ENCODE data around the gene DEFB129.
A peak's percentile ranks its signal among the peaks of the same experiment; 100 is the strongest.

DEFB129 gene

DNA sequence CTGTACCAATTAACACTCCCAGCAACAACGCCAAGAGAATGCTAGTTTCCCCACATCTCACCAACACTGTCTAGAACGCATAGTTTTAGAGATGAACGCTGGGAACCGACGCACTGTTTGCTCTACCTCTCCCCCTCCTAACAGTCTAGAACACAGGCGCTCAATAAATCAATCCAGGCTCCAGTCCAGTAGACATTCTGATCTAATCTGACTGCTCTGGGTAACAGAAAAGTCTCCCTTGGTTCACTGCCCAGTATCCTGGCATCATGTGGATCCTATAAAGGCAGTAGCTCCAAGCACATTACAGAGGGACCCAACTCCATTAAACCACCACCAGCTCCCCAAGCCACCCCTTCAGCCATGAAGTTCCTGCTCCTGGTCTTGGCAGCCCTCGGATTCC is 30.4 kb downstream of the DEFB129 start, which contains the start of gene DEFB132:
DEFB132 (plus strand) TSS at position 306 of the 400 bp plus-strand sequence; CDS start at position 361, 55 bp downstream.
- Histone ChIP-seq H3K9ac (ENCODE audit: low read depth, low read length) (no peak within 1 kb of the TSS), H3K4me1 (ENCODE audit: insufficient read depth, low read length) (no peaks in the 10 kb centered on the region), H3K4me3 (ENCODE audit: low read length) (no peak within 1 kb of the TSS), H3K27me3 (ENCODE audit: insufficient read depth, low read length) (peaks cover 79% of the 10 kb centered on the region), H3K9me3 (ENCODE audit: insufficient read depth, low read depth, low read length) (no peaks in the 10 kb centered on the region), H3K27ac (ENCODE audit: low read length) (no peak within 1 kb of the TSS), H3K36me3 (ENCODE audit: insufficient read depth, low read depth, low read length) (no peaks in the 10 kb centered on the region)

DNA sequence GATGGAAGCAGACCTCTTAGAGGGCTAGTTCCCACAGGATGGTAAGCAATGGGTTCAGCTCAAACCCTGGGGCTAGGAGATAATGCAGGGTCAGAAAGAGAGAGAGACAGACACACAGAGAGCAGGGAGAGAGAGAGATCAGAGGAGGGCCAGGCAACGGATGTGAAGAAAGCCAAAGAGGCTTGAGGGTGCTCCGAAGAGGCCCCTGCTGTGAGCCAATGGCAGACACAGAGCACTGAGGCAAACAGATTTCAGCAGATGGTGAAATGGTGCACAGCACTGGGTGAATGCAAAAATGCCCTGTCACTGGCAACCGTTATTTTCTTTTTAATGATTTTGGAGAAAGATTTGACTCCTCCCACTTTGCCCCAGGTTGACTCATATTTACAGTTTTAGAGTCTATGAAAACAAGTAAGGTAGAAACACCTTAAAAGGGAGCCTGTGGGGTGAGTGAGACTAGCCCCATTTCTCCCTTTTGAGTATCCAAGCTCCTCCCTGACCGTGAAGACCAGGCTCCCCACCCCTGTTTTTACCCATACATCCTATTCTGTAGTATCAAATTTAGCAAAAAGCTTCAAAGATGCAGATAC is 31.3 kb downstream of the DEFB129 start:
- no peaks in the 10 kb centered on the region for H3K4me1 ChIP-seq (ENCODE audit: insufficient read depth, low read length)
- H3K36me3 ChIP-seq (ENCODE audit: insufficient read depth, low read depth, low read length) = no peaks in the 10 kb centered on the region
- no peak overlapping the region for H3K27ac ChIP-seq (ENCODE audit: low read length)
- H3K4me3 ChIP-seq (ENCODE audit: low read length) = no peak overlapping the region
- H3K9me3 ChIP-seq (ENCODE audit: insufficient read depth, low read depth, low read length) = no peaks in the 10 kb centered on the region
- peaks cover 79% of the 10 kb centered on the region for H3K27me3 ChIP-seq (ENCODE audit: insufficient read depth, low read length)
- no peak overlapping the region for H3K9ac ChIP-seq (ENCODE audit: low read depth, low read length)

DNA sequence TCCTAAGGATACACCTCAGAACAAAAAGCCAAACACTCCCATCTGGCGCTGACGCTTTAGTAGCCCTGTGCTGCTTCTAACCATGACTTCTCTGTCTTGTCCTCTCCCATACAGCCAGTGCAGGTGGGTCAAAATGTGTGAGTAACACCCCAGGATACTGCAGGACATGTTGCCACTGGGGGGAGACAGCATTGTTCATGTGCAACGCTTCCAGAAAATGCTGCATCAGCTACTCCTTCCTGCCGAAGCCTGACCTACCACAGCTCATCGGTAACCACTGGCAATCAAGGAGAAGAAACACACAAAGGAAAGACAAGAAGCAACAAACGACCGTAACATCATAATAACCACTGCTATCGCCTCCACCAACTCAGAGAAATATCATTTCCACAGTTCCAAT is 31.9 kb downstream of the DEFB129 start:
- no peak overlapping the region for H3K4me3 ChIP-seq (ENCODE audit: low read length)
- no peak overlapping the region for H3K27ac ChIP-seq (ENCODE audit: low read length)
- H3K9ac ChIP-seq (ENCODE audit: low read depth, low read length) = no peak overlapping the region
- no peaks in the 10 kb centered on the region for H3K9me3 ChIP-seq (ENCODE audit: insufficient read depth, low read depth, low read length)
- no peaks in the 10 kb centered on the region for H3K4me1 ChIP-seq (ENCODE audit: insufficient read depth, low read length)
- H3K27me3 ChIP-seq (ENCODE audit: insufficient read depth, low read length) = peaks cover 79% of the 10 kb centered on the region
- H3K36me3 ChIP-seq (ENCODE audit: insufficient read depth, low read depth, low read length) = no peaks in the 10 kb centered on the region

DNA sequence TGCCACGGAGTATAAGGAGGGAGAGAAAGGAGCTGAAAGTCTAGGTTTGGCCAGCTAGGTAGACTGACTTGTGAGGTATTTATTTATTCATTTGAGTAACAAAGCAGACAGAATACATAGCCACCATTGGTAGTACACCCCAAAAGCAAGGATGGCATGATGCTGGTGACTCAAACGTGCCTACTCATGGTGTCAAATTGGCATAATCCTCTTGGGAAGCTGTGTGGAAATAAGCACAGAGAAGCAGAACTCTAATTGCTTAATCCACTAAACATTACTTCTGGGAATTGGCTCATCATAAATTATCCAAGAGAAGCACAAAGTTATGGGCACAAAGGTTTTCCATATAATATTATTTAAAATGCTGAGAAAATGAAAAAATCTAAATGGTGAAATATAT is 32.9 kb downstream of the DEFB129 start:
- H3K9me3 ChIP-seq (ENCODE audit: insufficient read depth, low read depth, low read length) = no peaks in the 10 kb centered on the region
- peaks cover 74% of the 10 kb centered on the region for H3K27me3 ChIP-seq (ENCODE audit: insufficient read depth, low read length)
- H3K36me3 ChIP-seq (ENCODE audit: insufficient read depth, low read depth, low read length) = no peaks in the 10 kb centered on the region
- no peak overlapping the region for H3K4me3 ChIP-seq (ENCODE audit: low read length)
- H3K9ac ChIP-seq (ENCODE audit: low read depth, low read length) = no peak overlapping the region
- H3K4me1 ChIP-seq (ENCODE audit: insufficient read depth, low read length) = no peaks in the 10 kb centered on the region
- no peak overlapping the region for H3K27ac ChIP-seq (ENCODE audit: low read length)

DNA sequence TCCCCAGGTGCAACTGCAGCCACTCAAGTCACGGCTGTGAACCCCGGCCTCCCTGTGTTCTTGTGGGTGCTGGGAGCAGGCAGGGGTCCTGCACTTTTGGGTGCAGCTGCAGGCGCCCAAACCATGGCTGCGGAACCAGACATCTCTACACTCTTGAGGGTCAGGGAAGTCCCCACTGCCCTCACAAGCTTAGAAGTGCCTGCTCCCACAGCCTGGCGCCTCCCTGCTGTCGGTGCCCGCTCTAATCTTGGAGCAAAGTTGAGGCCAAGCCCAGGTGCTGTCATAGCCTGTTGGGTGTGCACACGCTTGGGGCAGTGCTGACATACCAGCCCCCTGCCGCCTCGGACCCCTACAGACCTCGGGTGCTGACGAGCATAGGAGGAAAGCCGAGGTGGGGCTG is 36.6 kb downstream of the DEFB129 start:
- peaks cover 62% of the 10 kb centered on the region for H3K27me3 ChIP-seq (ENCODE audit: insufficient read depth, low read length)
- no peaks in the 10 kb centered on the region for H3K36me3 ChIP-seq (ENCODE audit: insufficient read depth, low read depth, low read length)
- H3K4me3 ChIP-seq (ENCODE audit: low read length) = no peak overlapping the region
- H3K9me3 ChIP-seq (ENCODE audit: insufficient read depth, low read depth, low read length) = no peaks in the 10 kb centered on the region
- no peak overlapping the region for H3K27ac ChIP-seq (ENCODE audit: low read length)
- no peak overlapping the region for H3K9ac ChIP-seq (ENCODE audit: low read depth, low read length)
- H3K4me1 ChIP-seq (ENCODE audit: insufficient read depth, low read length) = no peaks in the 10 kb centered on the region; the same call in 1 of the 2 replicates

DNA sequence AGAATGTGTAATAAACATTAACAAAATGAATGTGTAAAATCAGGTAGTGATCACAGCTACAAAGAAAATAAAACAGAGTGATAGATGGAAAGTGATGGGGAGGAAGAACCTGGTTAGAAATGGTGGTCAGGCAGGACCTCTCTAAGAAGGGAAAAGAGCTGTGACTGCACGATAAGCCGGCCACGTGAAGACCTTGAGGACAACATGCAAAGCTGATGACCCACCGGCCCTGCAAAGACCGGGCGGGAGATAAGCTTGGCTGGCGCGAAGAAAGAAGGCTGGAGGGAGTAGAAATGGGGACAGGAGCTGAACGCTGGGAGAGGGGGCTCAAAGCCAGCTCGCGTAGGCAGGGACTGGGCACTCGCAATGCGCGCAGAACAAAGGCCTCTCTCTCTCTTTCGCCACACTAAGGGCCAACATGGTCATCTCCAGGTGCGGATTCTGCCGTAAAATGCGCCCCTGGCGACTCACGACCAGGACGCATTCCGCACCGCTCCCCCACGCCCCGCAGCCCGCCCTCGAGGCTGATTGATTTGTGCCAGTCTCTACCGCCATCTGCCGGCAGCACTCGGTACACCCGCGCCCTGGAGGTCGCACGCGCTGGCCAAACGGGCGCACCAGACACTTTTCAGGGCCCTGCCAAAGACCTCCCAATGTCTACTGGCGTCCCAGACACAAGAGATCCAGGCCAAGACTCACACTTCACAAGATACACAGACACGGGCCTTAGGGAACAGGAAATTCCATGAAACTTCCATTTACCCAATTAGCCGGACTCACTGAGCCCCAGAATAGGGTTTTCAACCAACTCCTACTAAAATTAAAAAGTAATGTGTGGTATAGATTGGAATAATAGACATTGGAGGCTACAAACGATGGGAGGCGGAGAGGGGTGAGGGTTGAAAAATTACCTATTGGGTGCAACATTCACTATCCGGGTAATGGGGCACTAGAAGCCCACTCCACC is 39.8 kb downstream of the DEFB129 start:
- peak overlapping the region; percentile 61; the same call in 1 of the 2 replicates for H3K4me3 ChIP-seq (ENCODE audit: low read length)
- H3K27ac ChIP-seq (ENCODE audit: low read length) = no peak overlapping the region
- peak overlapping the region; percentile 74 for H3K9ac ChIP-seq (ENCODE audit: low read depth, low read length)
- H3K27me3 ChIP-seq (ENCODE audit: insufficient read depth, low read length) = peaks cover 48% of the 10 kb centered on the region
- H3K9me3 ChIP-seq (ENCODE audit: insufficient read depth, low read depth, low read length) = no peaks in the 10 kb centered on the region
- no peaks in the 10 kb centered on the region for H3K36me3 ChIP-seq (ENCODE audit: insufficient read depth, low read depth, low read length)
- no peaks in the 10 kb centered on the region; the same call in 1 of the 2 replicates for H3K4me1 ChIP-seq (ENCODE audit: insufficient read depth, low read length)

DNA sequence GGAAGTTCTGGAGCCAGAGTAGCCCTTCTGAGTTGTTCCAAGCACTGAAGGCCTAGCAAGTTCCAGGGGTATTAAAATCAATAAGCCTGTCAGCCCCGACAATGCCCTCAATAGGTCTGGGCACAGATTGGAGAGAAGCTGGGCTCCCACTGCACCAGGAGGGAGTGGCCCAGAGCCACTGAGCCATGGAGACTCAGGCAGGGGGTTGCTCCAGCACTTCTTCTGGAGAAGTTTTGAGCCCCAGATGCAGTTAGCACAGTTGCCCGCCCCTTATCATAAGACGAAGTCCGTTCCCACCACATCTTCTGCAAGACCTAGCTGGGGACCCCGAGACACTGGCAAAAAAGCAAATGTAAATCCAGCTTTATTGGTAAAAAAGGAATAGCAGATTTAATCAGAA is 43.5 kb downstream of the DEFB129 start:
- Histone ChIP-seq H3K9me3 (ENCODE audit: insufficient read depth, low read depth, low read length) (no peaks in the 10 kb centered on the region), H3K27me3 (ENCODE audit: insufficient read depth, low read length) (peaks cover 22% of the 10 kb centered on the region), H3K4me3 (ENCODE audit: low read length) (no peak overlapping the region), H3K27ac (ENCODE audit: low read length) (no peak overlapping the region), H3K36me3 (ENCODE audit: insufficient read depth, low read depth, low read length) (peaks cover 3% of the 10 kb centered on the region; the same call in 1 of the 2 replicates), H3K9ac (ENCODE audit: low read depth, low read length) (no peak overlapping the region), H3K4me1 (ENCODE audit: insufficient read depth, low read length) (no peaks in the 10 kb centered on the region; the same call in 1 of the 2 replicates)

DNA sequence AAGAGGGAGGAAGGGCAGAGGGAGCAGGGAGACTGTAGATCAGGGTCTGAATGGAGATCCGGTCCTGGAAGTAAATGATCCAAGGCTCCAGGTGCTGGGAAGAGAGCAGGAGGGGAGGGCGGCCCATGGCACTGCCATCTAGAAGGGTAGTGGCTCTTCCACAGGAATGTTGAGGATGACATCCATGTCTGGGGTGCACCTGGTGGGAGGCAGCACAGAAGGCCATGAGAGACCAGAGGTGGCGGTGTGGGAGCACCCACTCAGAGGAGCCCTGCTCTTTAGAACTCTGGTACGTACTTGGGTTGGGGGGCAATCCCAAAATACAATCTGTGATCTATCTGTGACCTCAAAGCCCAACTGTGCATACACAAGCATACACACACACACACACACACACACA is 44.0 kb downstream of the DEFB129 start:
- Histone ChIP-seq H3K27ac (ENCODE audit: low read length) (no peak overlapping the region), H3K9ac (ENCODE audit: low read depth, low read length) (no peak overlapping the region), H3K4me1 (ENCODE audit: insufficient read depth, low read length) (no peaks in the 10 kb centered on the region; the same call in 1 of the 2 replicates), H3K4me3 (ENCODE audit: low read length) (no peak overlapping the region), H3K36me3 (ENCODE audit: insufficient read depth, low read depth, low read length) (peaks cover 8% of the 10 kb centered on the region), H3K9me3 (ENCODE audit: insufficient read depth, low read depth, low read length) (no peaks in the 10 kb centered on the region), H3K27me3 (ENCODE audit: insufficient read depth, low read length) (peaks cover 16% of the 10 kb centered on the region)

DNA sequence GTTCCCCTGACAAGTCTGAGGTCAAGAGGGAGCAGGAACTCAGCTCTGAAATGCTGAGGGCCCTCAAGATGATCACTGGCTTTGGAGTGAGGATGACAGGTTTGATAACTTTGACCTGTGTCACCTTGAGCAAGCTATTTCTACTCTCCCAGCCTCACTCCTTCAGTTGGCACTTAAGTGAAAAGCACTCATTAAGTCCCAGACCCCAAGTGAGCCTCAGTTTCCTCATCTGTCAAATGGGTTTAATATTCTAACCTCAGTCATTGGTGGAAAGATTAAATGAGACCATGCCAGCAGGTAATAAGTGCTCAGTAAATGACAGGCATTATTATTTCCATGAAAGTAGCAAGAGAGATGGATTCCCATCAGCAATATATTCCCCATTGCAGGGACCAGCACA is 44.5 kb downstream of the DEFB129 start:
- H3K36me3 ChIP-seq (ENCODE audit: insufficient read depth, low read depth, low read length) = peaks cover 13% of the 10 kb centered on the region
- H3K27ac ChIP-seq (ENCODE audit: low read length) = no peak overlapping the region
- H3K4me3 ChIP-seq (ENCODE audit: low read length) = no peak overlapping the region
- no peaks in the 10 kb centered on the region for H3K9me3 ChIP-seq (ENCODE audit: insufficient read depth, low read depth, low read length)
- no peaks in the 10 kb centered on the region; the same call in 1 of the 2 replicates for H3K4me1 ChIP-seq (ENCODE audit: insufficient read depth, low read length)
- H3K9ac ChIP-seq (ENCODE audit: low read depth, low read length) = no peak overlapping the region
- peaks cover 12% of the 10 kb centered on the region for H3K27me3 ChIP-seq (ENCODE audit: insufficient read depth, low read length)

DNA sequence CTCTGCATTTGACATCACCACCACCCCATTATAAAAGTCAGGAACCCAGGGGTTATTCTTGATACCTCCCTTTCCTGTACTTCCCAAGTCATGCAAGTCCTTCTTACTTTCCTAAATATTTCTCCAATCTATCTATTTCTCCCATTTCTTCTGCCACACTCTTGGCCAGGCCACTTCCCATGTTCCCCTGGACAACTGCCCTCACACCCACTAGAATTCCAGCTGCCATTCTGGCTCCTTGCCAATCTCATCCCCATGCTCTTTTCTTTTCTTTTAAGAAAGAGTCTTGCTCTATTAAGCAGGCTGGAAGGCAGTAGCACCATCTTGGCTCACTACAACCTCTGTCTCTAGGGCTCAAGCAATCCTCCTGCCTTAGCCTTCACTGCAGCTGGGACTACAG is 45.7 kb downstream of the DEFB129 start:
- no peaks in the 10 kb centered on the region for H3K4me1 ChIP-seq (ENCODE audit: insufficient read depth, low read length)
- H3K27ac ChIP-seq (ENCODE audit: low read length) = no peak overlapping the region
- peaks cover 4% of the 10 kb centered on the region; the same call in 1 of the 2 replicates for H3K27me3 ChIP-seq (ENCODE audit: insufficient read depth, low read length)
- no peak overlapping the region for H3K9ac ChIP-seq (ENCODE audit: low read depth, low read length)
- H3K9me3 ChIP-seq (ENCODE audit: insufficient read depth, low read depth, low read length) = no peaks in the 10 kb centered on the region
- no peak overlapping the region for H3K4me3 ChIP-seq (ENCODE audit: low read length)
- peaks cover 24% of the 10 kb centered on the region for H3K36me3 ChIP-seq (ENCODE audit: insufficient read depth, low read depth, low read length)

DNA sequence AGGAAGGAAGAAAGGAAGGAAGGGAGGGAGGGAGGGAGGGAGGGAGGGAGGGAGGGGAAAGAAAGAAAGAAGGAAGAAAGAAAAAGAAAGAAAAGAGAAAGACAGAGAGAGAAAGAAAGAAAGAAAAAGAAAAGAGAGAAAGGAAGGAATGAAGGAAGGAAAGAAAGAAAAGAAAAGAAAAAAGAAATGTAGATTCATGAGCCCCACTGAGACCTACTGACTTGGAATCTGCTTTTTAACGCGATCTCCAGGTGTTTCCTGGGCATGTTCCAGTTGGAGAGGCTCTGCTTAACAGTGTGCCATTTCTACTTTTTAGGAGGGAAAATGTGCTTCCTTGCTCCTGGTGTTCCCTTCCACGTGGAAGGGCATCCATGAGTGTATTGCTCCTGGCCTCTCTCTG is 46.8 kb downstream of the DEFB129 start:
- Histone ChIP-seq H3K4me1 (ENCODE audit: insufficient read depth, low read length) (no peaks in the 10 kb centered on the region), H3K27ac (ENCODE audit: low read length) (no peak overlapping the region), H3K36me3 (ENCODE audit: insufficient read depth, low read depth, low read length) (peaks cover 30% of the 10 kb centered on the region), H3K9ac (ENCODE audit: low read depth, low read length) (no peak overlapping the region), H3K9me3 (ENCODE audit: insufficient read depth, low read depth, low read length) (no peaks in the 10 kb centered on the region), H3K27me3 (ENCODE audit: insufficient read depth, low read length) (no peaks in the 10 kb centered on the region), H3K4me3 (ENCODE audit: low read length) (no peak overlapping the region)

DNA sequence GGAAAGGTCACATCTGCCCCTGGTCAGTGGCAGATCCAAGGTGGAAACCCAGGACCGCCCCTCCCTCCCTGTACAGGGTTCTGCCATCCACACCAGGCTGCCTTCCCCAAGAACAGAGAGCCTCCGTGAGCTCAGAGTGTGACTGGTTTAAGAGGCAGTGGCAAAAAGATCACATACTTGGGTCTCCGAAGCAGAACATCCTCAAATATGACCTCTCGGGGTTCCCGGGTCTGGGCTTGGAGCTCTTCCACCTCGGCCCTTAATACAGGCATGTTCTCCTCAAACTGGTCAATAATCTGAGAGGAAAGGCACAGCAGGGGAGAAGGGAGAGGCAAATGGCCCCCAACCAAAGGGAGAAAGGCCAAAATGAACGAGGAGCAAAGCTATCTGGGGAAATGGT is 48.7 kb downstream of the DEFB129 start:
- Histone ChIP-seq H3K4me3 (ENCODE audit: low read length) (no peak overlapping the region), H3K4me1 (ENCODE audit: insufficient read depth, low read length) (no peaks in the 10 kb centered on the region), H3K9ac (ENCODE audit: low read depth, low read length) (no peak overlapping the region), H3K36me3 (ENCODE audit: insufficient read depth, low read depth, low read length) (peaks cover 34% of the 10 kb centered on the region), H3K9me3 (ENCODE audit: insufficient read depth, low read depth, low read length) (no peaks in the 10 kb centered on the region), H3K27me3 (ENCODE audit: insufficient read depth, low read length) (no peaks in the 10 kb centered on the region), H3K27ac (ENCODE audit: low read length) (no peak overlapping the region)
